ENCODE data around the gene CEPT1.

Gene CEPT1

DNA sequence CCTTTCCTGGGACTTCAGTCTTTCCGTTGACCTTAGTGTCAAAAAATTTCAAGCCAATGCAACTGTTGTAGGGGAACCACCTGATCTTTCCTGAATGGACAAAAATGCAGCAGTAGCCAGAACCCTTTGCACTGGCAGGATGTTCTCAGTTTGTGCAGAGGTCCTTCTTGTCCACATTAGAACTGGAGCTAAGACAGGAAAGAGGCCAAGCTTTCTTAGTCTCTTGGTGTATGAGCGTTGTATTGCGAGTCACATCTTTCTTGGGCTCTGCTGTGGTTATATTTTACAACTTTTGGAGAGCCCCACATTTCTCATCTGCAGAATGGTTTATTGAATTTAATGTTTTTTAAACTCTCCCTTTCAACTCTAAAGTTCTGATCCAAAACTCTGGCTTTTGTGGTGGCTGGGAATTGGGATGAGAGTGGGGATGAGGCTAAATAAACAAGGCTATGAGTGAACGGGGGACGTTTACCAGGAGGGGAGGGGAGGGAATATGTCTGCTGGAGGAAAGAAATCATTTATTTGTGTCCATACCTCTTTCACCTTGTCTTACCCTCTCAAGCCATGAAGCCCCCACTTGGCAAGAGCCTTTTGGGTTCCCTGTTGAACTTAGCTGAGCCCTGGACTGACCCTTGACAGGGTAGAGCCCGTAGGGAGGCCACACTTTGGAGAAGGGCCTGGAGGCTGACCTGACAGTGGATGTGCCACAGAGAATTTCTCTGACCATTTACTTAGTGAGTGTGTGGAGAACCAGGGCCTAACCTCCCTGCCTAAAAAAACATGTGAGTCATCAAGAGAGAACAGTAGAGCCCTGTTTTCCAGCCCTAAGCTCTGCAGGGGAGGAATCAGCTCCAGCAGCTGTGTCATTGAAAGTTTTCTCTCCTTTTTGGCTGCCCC lies 88.1 kb downstream of the CEPT1 start:
- no peak for DNase-seq (ENCODE audit: low read depth)

DNA sequence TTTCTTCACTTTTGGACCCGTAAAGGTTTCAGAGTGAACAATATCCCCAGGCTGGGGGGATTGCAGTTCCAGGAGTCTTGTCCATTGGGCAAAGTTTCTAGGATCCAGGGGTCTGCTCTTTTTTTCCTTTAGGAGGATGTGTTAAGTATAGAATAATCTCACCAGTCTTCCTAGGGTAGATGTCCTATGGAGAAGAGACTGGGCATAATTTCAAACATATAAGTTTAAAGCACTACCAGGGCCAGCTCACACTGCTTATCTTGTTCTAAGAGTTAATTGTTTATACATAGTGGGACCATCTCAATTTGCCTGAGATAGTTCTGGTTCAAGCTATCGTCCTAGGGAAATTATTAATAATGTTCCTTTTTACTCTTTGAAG lies 88.7 kb downstream of the CEPT1 start:
- no peak for DNase-seq (ENCODE audit: low read depth)

GRCh38 chr1:111232134-111232533 lies 92.1 kb downstream of the CEPT1 start:
- DNase-seq (ENCODE audit: low read depth): no peak

DNA sequence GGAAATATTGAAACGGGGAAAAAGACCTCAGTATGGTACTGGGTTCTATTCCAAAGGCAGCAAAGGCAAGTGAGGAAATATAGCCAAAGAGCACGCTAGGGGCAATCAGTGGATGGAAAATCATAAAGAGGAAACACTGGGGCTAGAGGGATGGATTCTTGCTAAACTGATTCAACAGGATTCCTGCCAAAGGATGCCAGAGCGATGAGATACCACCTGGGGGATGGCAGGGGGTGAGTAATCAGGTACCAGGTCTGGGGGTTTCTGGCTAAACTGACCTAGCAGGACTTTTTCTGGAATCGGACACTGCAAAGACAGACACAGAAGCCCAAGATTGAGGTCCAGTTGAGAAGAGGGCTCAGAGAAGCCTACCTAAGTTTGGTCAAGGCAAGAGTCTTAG lies 94.2 kb downstream of the CEPT1 start:
- DNase-seq (ENCODE audit: low read depth): no peak

Data from activated T-helper 9 cell treated with anti-CD3 and anti-CD28 coated beads, Interleukin-2, amount 50 U/mL, for 16 hours (primary cell).